HUES64 (cell line): ENCODE measurements around the gene PCMTD2.

Experiments
- H3K27ac ChIP-seq: 2 replicates; pipeline ENCODE4 v1.7.0; 2013; ENCODE audit warnings: low read depth, low read length, inconsistent platforms
- H3K27me3 ChIP-seq: 2 replicates; pipeline ENCODE4 v1.6.1; 2013; ENCODE audit warnings: mild to moderate bottlenecking, low read length; ENCODE audit not compliant: insufficient read depth
- H3K36me3 ChIP-seq: 2 replicates; pipeline ENCODE4 v1.6.1; 2013; ENCODE audit warnings: mild to moderate bottlenecking, low read length; ENCODE audit not compliant: insufficient read depth
- H3K4me1 ChIP-seq: 2 replicates; pipeline ENCODE4 v1.6.1; 2013; ENCODE audit warnings: mild to moderate bottlenecking, low read length, moderate library complexity; ENCODE audit not compliant: insufficient read depth
- H3K4me3 ChIP-seq: 2 replicates; pipeline ENCODE4 v1.5.1; 2013; ENCODE audit warnings: mild to moderate bottlenecking, low read length, moderate library complexity
- H3K9ac ChIP-seq: 2 replicates; pipeline ENCODE4 v1.6.1; 2013; ENCODE audit warnings: mild to moderate bottlenecking, low read depth, low read length
- H3K9me3 ChIP-seq: 2 replicates; pipeline ENCODE4 v1.6.1; 2013; ENCODE audit warnings: low read depth, low read length; ENCODE audit not compliant: insufficient read depth
- WGBS: fragments of 150-250, 120-280 bp; methylation state at CpG from one replicate; pipeline ENCODE4 v1.1.7; 2013; ENCODE audit warnings: missing lambda C conversion rate; 5-methylcytosine and 5-hydroxymethylcytosine counted together

The PCMTD2 gene

GRCh38 chr20:64225171-64225595 is 30.4 kb upstream of the PCMTD2 start:
- Histone ChIP-seq H3K4me1 (peaks cover 7% of the 10 kb centered on the region; the same call in 1 of the 2 replicates), H3K9ac (no peak overlapping the region), H3K4me3 (no peak overlapping the region), H3K27ac (no peak overlapping the region), H3K27me3 (no peaks in the 10 kb centered on the region), H3K36me3 (no peaks in the 10 kb centered on the region), H3K9me3 (no peaks in the 10 kb centered on the region)
- 89% methylated on average over 14 of the region's 14 CpGs for WGBS

DNA sequence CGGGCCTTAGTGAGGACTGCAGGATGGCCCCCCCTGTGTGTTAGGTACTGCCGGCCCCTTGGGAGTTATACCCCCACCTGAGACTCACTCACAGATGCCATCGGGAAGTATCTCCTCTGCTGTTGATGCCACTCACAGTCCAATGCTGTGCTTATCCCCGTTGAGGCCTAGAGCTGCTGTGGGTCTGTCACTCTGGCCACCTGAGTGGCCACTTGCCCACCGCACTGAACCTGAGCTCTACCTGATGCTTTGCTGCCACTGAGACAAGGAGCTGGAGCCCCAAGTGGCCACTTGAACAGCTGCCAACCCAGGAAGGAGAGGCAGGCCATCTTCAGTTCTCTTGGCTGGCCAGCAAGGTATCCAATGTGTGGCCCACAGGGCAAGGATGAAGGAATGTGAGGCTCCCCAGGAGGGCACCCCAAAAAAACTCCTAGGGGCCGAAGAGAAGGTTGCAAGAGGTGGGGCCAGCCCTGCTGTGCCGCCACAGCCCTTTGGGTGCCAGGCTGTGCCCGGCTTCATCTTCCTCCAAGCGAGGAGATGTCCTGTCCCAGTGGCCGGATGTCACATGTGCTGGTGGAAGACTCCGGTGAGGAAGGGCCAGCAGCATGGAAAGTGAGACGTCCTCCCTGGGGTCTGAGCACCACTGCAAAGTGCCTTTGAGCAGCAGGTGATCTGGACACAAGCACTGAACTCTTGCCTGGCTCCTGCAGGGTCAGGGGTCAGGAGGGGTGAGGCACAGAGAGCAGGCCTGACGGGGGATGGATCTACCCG is 29.5 kb upstream of the PCMTD2 start:
- no peaks in the 10 kb centered on the region for H3K27me3 ChIP-seq
- no peaks in the 10 kb centered on the region for H3K36me3 ChIP-seq
- no peak overlapping the region for H3K4me3 ChIP-seq
- WGBS = 92% methylated on average over 14 of the region's 14 CpGs
- no peak overlapping the region for H3K27ac ChIP-seq
- H3K9me3 ChIP-seq = no peaks in the 10 kb centered on the region
- peaks cover 7% of the 10 kb centered on the region; the same call in 1 of the 2 replicates for H3K4me1 ChIP-seq
- no peak overlapping the region for H3K9ac ChIP-seq

DNA sequence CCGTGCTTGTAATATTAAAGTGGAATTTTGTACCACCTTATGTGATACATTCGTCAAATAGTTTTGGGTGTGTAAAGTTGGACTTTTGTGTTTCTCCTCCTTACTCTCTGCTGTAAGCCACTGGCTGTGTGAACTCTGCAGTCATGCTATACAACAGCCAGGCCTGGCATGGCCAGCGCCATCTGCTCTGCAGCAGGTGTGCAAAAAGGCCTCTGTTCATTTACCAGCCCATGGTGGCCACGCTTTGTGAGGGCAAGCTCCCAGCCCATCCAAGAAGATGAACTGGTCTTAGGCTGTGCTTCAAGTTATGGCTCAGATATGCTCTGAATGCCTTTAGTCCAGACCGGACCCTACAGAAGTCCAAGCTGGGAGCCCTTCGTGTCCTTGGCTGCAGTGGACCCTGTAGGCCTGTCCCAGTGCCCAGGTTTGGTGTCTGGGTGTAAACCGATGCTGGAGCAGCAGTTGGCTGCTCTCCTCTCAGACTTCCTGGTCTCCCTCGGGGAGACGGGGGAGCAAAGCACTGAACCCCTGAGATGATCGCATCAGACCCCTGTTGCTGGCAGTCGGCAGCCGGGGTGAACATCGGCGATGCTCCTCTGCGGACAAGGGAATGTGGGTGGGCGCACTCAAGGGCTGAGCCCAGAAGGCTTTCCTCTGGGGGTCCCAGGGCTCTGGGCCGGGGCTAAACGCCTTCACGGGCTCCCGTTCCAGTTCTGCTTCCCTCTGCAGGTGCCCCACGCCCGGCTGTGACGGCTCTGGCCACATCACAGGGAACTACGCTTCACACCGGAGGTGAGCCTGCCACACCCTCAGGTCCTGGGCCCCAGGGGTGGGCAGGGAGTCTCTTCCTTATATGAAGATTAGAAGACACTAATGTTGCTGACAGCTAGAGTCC is 28.6 kb upstream of the PCMTD2 start:
- no peaks in the 10 kb centered on the region for H3K27me3 ChIP-seq
- H3K9ac ChIP-seq = no peak overlapping the region
- H3K4me1 ChIP-seq = peaks cover 7% of the 10 kb centered on the region; the same call in 1 of the 2 replicates
- no peaks in the 10 kb centered on the region for H3K36me3 ChIP-seq
- no peaks in the 10 kb centered on the region for H3K9me3 ChIP-seq
- WGBS = 94% methylated on average over 25 of the region's 25 CpGs
- H3K4me3 ChIP-seq = no peak overlapping the region
- H3K27ac ChIP-seq = no peak overlapping the region

GRCh38 chr20:64228086-64228653 is 27.4 kb upstream of the PCMTD2 start:
- peaks cover 7% of the 10 kb centered on the region; the same call in 1 of the 2 replicates for H3K4me1 ChIP-seq
- 95% methylated on average over 8 of the region's 8 CpGs for WGBS
- no peaks in the 10 kb centered on the region for H3K27me3 ChIP-seq
- H3K4me3 ChIP-seq = no peak overlapping the region
- H3K9me3 ChIP-seq = no peaks in the 10 kb centered on the region
- H3K27ac ChIP-seq = no peak overlapping the region
- no peaks in the 10 kb centered on the region for H3K36me3 ChIP-seq
- no peak overlapping the region for H3K9ac ChIP-seq

DNA sequence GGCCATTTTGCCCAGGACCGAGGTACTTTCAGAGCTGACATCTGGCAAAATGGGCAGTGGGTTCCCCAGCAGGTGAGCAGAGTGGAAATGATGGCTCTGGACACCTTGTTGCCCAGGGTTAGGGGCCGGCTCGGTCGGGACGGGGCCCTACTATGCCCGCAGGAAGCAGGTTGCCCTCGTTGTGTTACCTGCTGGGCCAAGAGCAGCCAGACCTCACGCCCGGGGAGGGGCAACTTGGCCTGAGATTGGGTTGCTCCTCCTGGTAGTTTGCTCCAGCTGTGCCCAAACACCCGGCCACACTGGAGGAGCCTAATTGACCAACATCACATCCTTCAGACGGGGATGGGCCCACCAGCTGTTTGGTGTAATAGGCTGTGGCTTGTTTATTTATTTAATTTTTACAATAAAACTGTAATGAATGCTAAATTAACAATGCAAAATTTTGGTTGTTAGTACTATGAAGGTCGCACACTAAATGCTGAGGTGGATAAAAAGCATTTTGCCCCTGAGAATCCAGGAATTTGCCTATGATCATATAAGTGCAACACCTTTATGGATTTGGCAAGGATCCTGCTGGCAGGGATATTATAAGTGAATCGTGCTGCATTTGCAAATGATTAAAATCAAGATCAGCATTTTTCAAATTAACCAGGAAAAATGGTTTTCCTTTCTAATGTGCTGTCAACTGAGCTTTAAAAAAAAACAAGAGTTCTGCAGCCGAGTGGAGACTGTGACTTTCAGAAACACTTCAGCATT is 26.6 kb upstream of the PCMTD2 start:
- no peaks in the 10 kb centered on the region for H3K36me3 ChIP-seq
- 86% methylated on average over 13 of the region's 14 CpGs for WGBS
- no peak overlapping the region for H3K4me3 ChIP-seq
- no peaks in the 10 kb centered on the region for H3K27me3 ChIP-seq
- H3K9ac ChIP-seq = no peak overlapping the region
- no peak overlapping the region for H3K27ac ChIP-seq
- peaks cover 2% of the 10 kb centered on the region; the same call in 1 of the 2 replicates for H3K4me1 ChIP-seq
- H3K9me3 ChIP-seq = no peaks in the 10 kb centered on the region

- H3K4me1 ChIP-seq = no peaks in the 10 kb centered on the region
- no peak overlapping the region for H3K4me3 ChIP-seq
- H3K9ac ChIP-seq = no peak overlapping the region
- H3K27ac ChIP-seq = no peak overlapping the region
- no peaks in the 10 kb centered on the region for H3K9me3 ChIP-seq
- H3K27me3 ChIP-seq = no peaks in the 10 kb centered on the region
- 81% methylated on average over 8 of the region's 8 CpGs for WGBS
- H3K36me3 ChIP-seq = no peaks in the 10 kb centered on the region
Measured at GRCh38 chr20:64229507-64230061, 26.0 kb upstream of the PCMTD2 start.

DNA sequence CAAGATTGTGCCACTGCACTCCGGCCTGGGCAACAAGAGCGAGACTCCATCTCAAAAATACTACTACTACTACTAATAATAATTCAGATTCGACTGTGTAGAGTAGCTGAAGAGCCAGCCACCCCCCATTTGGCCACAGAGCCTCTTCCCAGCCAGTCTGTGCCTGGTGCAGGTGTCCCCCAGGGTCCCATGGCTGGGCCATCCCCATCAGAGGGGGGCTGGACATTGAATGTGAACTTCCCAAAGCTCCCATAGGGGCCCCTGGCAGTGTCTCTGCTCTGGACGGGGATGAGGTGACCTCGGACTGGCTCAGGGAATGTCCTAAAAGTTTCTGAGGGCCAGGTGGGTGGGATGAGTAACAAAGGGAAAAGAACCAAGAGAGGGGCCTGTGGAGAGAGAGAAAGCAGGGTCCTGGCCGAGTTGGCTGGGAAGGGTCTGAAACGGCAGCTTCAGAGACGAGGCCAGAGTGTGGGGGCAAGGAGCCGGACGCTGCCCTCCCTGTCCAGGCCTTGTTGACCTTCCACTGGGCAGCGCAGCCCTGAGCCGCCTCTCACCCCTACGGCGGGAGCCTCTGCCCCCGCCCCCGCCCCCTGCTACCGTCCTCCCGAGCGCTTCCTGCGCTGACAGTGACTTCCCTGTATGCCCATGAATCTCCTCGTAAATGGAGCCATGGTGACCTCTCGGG is 24.9 kb upstream of the PCMTD2 start:
- Histone ChIP-seq H3K27ac (no peak overlapping the region), H3K4me3 (no peak overlapping the region), H3K4me1 (no peaks in the 10 kb centered on the region), H3K9me3 (no peaks in the 10 kb centered on the region), H3K36me3 (no peaks in the 10 kb centered on the region), H3K9ac (no peak overlapping the region), H3K27me3 (no peaks in the 10 kb centered on the region)
- WGBS = 84% methylated on average over 22 of the region's 22 CpGs

GRCh38 chr20:64231621-64232550 is 23.7 kb upstream of the PCMTD2 start:
- Histone ChIP-seq H3K9me3 (no peaks in the 10 kb centered on the region), H3K36me3 (no peaks in the 10 kb centered on the region), H3K27ac (no peak overlapping the region), H3K9ac (no peak overlapping the region), H3K27me3 (no peaks in the 10 kb centered on the region), H3K4me3 (no peak overlapping the region), H3K4me1 (no peaks in the 10 kb centered on the region)
- 92% methylated on average over 27 of the region's 27 CpGs for WGBS

DNA sequence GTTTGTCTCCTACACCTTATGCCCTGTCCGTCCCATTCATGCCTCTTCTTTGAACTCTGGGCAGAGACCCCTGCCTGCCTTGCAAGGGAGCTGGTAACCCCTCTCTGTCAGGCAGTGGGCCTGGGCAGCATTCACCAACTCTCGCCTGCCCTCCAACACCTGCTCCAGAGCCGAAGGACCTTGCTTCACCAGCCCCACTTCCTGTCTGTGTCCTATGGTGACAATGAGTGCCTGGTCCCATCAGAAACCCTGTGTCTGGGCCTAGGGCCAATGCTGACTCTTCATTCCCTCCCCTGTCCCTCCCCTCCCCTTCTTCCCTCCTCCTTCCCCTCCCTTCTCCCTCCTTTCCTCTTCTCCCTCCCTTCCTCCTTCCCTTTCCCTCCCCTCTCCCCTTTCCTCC is 22.8 kb upstream of the PCMTD2 start:
- H3K9me3 ChIP-seq = no peaks in the 10 kb centered on the region
- H3K27ac ChIP-seq = no peak overlapping the region
- no peak overlapping the region for H3K4me3 ChIP-seq
- no peak overlapping the region for H3K9ac ChIP-seq
- no peaks in the 10 kb centered on the region for H3K27me3 ChIP-seq
- no peaks in the 10 kb centered on the region for H3K4me1 ChIP-seq
- no peaks in the 10 kb centered on the region for H3K36me3 ChIP-seq
- WGBS = 95% methylated on average over 3 of the region's 3 CpGs
